Activated CD4-positive, alpha-beta T cell treated with anti-CD3 and anti-CD28 coated beads, Interleukin-2, amount 10 ng/mL, durations not matched to agents 24 days and 14 days (primary cell): ENCODE data around the gene GRIK4. TPM values are rescaled to one million over a fixed set of nuclear protein-coding genes. Genes with fewer than 3 reads are reported as not detected.
"Not testable (repeated sequence)": the region's sequence is repeated elsewhere in the genome, so short reads cannot be mapped to it uniquely, and the experiment has no call there.

Experiments used
- DNase-seq: peaks from one replicate; pipeline ENCODE4 v3.0.0; 2022
- H3K27ac Mint-ChIP-seq: one replicate; pipeline ENCODE4 v1.8.0; 2022; ENCODE audit warnings: mild to moderate bottlenecking, mixed read lengths
- H3K27me3 Mint-ChIP-seq: one replicate; pipeline ENCODE4 v1.8.0; 2022; ENCODE audit warnings: mixed read lengths
- H3K36me3 Mint-ChIP-seq: one replicate; pipeline ENCODE4 v1.8.0; 2022; ENCODE audit warnings: low read depth, mild to moderate bottlenecking, mixed read lengths
- H3K4me1 Mint-ChIP-seq: one replicate; pipeline ENCODE4 v1.8.0; 2021; ENCODE audit warnings: mixed read lengths
- H3K4me3 Mint-ChIP-seq: one replicate; pipeline ENCODE4 v1.8.0; 2022; ENCODE audit warnings: mild to moderate bottlenecking, moderate library complexity, mixed read lengths
- H3K9me3 Mint-ChIP-seq: one replicate; pipeline ENCODE4 v1.8.0; 2021; ENCODE audit warnings: mixed read lengths
- intact Hi-C: fragments of 100-400 bp; cut with micrococcal nuclease; formaldehyde crosslinking; loops from one replicate; pipeline ENCODE4 v1.15.1; 2023
- total RNA-seq: library from RNA; stranded (reverse); gene quantifications from 2 replicates; pipeline ENCODE4 v1.2.3, GENCODE V29; 2022

The GRIK4 gene
- total RNA-seq, 1 donor from 2014 or later: 0.09 TPM

- Mint-ChIP-seq H3K27me3 (peaks cover 39% of the 10 kb centered on the region), H3K4me1 (no peaks in the 10 kb centered on the region), H3K27ac (no peak overlapping the region), H3K36me3 (no peaks in the 10 kb centered on the region), H3K4me3 (no peak overlapping the region), H3K9me3 (no peaks in the 10 kb centered on the region)
- DNase-seq: no peak
- intact Hi-C loops: loop anchor here (5.0 kb wide), 1 partner anchor 132 kb away; no protein-coding TSS in a partner anchor
Measured at GRCh38 chr11:120499859-120500258, 11.7 kb upstream of the GRIK4 start.

DNA sequence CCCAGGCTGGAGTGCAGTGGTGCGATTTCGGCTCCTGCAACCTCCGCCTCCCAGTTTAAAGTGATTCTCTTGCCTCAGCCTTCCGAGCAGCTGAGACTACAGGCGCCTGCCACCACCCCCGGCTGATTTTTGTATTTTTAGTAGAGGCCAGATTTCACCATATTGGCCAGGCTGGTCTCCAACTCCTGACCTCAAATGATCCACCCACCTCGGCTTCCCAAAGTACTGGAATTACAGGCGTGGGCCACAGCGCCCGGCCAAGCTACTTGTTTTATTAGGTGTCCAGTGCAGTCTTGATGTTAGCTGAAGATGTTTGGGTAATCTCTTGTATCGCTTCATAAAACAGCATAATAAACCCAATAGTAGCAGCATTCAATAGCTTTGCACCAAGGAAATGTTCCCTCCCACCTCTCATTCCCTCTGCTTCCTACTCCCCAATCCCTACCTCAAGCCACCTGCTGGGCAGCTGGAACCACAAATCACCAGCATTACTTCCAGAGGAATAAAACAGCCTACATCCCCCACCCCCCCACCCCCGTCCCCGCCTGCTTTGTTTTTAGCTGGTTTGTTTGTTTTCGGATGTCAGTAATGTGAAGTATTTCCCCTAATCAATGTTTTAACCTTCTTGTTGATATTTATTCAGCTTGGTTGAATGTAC, 11.0 kb upstream of the GRIK4 start:
- Mint-ChIP-seq H3K27me3 (peaks cover 42% of the 10 kb centered on the region), H3K4me3 (no peak overlapping the region)
- intact Hi-C loops: loop anchor here (5.0 kb wide), 1 partner anchor 132 kb away; no protein-coding TSS in a partner anchor

GRCh38 chr11:120501440-120501839, 10.1 kb upstream of the GRIK4 start:
- Mint-ChIP-seq H3K4me3 (no peak overlapping the region), H3K36me3 (no peaks in the 10 kb centered on the region), H3K27me3 (peaks cover 46% of the 10 kb centered on the region), H3K27ac (no peak overlapping the region), H3K9me3 (no peaks in the 10 kb centered on the region), H3K4me1 (no peaks in the 10 kb centered on the region)
- intact Hi-C loops: loop anchor here (5.0 kb wide), 1 partner anchor 131 kb away; no protein-coding TSS in a partner anchor
- DNase-seq: no peak

More for the DNA sequence above, 11.0 kb upstream of the GRIK4 start:
- Mint-ChIP-seq H3K36me3 (no peaks in the 10 kb centered on the region), H3K9me3 (no peaks in the 10 kb centered on the region), H3K4me1 (no peaks in the 10 kb centered on the region), H3K27ac (no peak overlapping the region)
- DNase-seq: no peak

GRCh38 chr11:120501976-120502755, 9.4 kb upstream of the GRIK4 start:
- Mint-ChIP-seq H3K9me3 (no peaks in the 10 kb centered on the region), H3K4me1 (no peaks in the 10 kb centered on the region), H3K4me3 (no peak overlapping the region), H3K27ac (no peak overlapping the region), H3K27me3 (peaks cover 54% of the 10 kb centered on the region), H3K36me3 (no peaks in the 10 kb centered on the region)
- intact Hi-C loops: loop anchor here (5.0 kb wide), 1 partner anchor 130 kb away; no protein-coding TSS in a partner anchor
- DNase-seq: no peak

- not testable (repeated sequence) for H3K4me1 Mint-ChIP-seq, H3K27ac Mint-ChIP-seq, DNase-seq, H3K36me3 Mint-ChIP-seq, H3K4me3 Mint-ChIP-seq, H3K9me3 Mint-ChIP-seq
- peaks cover 56% of the 10 kb centered on the region for H3K27me3 Mint-ChIP-seq
- intact Hi-C loops: loop anchor here (5.0 kb wide), 1 partner anchor 129 kb away; no protein-coding TSS in a partner anchor
Measured at GRCh38 chr11:120503529-120503928, 8.0 kb upstream of the GRIK4 start.

DNA sequence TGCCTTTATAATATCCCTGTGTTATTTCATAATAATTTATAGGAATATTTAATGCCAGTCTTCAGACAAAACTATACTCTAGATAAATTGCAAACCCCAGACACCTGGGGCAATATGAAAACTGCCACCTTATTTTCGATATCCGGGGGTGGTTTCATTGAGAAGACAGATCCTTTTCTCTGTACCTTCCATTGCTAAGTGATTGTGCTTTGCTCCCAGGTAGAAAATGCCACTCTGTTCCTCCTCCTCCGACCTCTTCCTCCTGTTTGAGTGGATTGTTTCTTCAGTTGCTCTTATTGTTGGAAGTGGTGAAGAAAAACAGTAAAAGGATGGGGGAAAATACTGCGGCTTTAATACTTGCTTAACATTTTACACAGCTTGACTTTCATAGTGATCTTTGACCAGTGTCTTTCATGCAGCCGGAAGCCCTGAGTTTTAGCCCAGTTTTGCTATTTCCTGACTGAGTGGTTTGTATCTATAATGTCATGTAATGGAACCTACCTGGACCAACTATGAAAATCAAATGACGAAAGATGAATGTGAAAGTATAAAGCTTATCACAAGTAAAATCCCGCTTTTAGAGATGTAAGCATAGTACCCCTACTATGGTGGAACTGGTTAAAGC, 5.6 kb upstream of the GRIK4 start:
- H3K27me3 Mint-ChIP-seq: peaks cover 65% of the 10 kb centered on the region
- peaks cover 1% of the 10 kb centered on the region for H3K4me1 Mint-ChIP-seq
- DNase-seq: no peak
- no peak overlapping the region for H3K27ac Mint-ChIP-seq
- H3K9me3 Mint-ChIP-seq: no peaks in the 10 kb centered on the region
- intact Hi-C loops: no loop called here
- H3K4me3 Mint-ChIP-seq: no peak overlapping the region
- H3K36me3 Mint-ChIP-seq: no peaks in the 10 kb centered on the region

DNA sequence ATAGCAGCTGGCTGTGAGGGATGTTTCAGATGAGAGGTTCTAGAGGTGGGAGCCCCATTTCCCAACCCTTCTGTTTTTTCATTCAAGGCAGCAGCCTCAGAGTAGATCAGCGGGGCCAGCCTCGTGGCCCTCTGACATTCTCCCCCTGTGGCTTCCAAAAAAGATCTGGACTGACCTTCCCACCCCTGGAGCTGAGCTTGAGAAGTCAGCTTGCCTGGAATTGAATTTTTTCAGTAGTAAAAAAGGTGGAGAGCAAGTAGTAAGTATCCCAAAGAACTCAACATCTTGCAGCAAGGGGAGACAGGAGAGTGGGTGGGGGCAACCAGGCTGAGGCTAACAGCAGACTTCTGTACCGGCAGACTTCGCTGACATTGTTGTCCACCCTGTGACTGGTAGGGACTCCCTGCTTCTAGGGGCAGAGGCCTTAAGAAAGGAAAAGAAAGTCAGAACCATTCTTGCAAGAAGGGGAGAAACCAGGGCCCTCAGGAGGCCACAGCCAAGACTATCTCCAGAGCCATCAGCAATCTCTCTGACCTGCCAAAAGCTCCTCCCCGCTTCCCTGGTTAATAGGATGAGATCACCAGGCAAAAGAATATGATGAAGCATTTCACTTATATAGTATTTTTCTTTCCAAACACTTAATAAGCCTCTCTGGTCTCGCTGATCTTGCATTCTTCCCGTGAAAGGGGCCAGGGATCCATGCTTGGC, 2.0 kb upstream of the GRIK4 start:
- peaks cover 66% of the 10 kb centered on the region for H3K27me3 Mint-ChIP-seq
- H3K4me1 Mint-ChIP-seq: peaks cover 2% of the 10 kb centered on the region
- intact Hi-C loops: loop anchor here (2.0 to 5.0 kb wide), 2 partner anchors 443 to 685 kb away; no protein-coding TSS in a partner anchor
- no peaks in the 10 kb centered on the region for H3K9me3 Mint-ChIP-seq
- H3K27ac Mint-ChIP-seq: no peak overlapping the region
- H3K36me3 Mint-ChIP-seq: no peaks in the 10 kb centered on the region
- no peak for DNase-seq
- H3K4me3 Mint-ChIP-seq: no peak overlapping the region

DNA sequence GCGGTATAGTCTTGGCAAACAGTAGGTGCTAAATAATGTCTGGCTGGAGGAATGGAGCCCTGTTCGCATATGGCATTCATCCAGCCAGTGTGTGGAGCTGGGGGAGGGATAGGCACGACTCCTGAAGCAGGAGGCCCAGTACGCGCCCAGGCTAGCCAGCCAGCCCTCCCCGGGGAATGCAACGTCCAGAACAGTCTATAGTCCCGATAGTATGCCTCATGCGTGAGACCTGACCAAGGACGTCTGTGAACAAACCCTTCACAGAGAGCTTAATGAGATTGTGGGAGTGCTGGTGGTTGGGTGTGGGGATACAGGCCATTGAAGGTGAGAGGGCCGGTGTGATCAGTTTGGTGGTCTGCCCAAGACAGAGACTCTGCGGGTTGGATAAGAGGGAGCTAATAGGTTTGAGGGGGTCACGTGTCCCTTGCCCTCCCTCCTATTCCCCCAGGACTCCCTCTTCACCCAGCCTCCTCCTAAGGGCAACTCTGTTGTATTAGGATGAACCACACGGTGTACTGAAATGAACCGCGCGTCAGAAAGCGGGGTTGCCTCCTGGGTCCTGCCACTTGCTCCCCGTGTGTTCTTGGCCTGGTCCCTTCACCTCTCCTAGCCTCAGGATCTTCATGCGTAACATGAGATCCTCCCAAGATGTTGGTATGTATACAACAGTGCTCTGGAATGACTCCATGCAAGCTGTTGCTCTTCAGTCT, 987 bp upstream of the GRIK4 start:
- intact Hi-C loops: loop anchor here (1.0 to 5.0 kb wide), 4 partner anchors 175 to 684 kb away; no protein-coding TSS in a partner anchor
- Mint-ChIP-seq H3K4me1 (peaks cover 2% of the 10 kb centered on the region), H3K9me3 (no peaks in the 10 kb centered on the region), H3K27ac (no peak overlapping the region), H3K27me3 (peaks cover 69% of the 10 kb centered on the region), H3K36me3 (no peaks in the 10 kb centered on the region), H3K4me3 (no peak overlapping the region)
- DNase-seq: no peak

DNA sequence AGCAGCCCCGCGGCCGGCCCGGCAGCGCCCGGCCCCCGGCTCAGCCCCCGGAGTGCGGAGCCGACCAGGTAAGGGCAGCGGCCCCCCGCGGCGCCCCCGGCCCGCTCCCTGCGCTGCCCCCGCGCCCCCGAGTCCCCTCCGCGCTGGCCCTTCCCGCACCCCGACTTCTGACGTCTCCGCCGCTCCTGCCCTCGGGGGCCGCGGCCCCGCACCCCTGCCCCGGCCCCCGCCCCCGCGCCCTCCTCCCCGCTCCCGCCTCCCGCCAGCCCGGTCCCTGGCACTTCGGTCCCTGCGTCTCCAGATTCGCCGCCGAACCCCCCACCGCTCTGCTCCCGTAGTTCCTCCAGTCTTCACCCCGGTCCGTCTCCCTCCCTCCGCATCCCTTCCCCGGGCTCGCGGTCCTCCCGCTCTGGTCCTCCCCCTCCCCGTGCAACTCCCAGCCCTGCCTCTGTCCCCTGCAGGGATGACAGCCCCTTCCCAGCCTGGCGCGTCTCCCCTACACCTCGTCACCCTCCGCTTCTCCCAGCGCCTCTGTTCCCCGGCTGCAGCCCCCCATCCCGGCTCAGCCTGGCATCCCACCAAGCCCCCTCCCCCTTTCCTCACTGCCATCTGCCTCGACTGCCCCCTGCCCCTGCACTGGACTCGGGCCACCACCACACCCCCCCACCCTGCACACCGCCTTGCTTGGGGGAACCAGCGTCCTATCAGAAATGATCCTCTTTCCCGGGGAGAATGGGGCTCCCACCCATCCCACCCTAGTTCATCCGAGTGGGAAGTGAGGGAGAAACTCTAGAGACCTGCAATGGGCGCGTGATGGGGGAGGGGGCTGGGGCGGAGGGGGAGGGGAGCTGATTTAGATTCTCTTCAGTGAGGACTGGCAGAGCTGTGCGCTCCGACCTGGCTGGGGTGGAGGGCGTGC, 531 bp downstream of the GRIK4 start:
- intact Hi-C loops: loop anchor here (1.0 to 5.0 kb wide), 4 partner anchors 173 to 683 kb away; no protein-coding TSS in a partner anchor
- no peak overlapping the region for H3K27ac Mint-ChIP-seq
- DNase-seq: no peak
- H3K4me3 Mint-ChIP-seq: peak overlapping the region; percentile 35
- no peaks in the 10 kb centered on the region for H3K36me3 Mint-ChIP-seq
- H3K27me3 Mint-ChIP-seq: peaks cover 68% of the 10 kb centered on the region
- H3K9me3 Mint-ChIP-seq: no peaks in the 10 kb centered on the region
- H3K4me1 Mint-ChIP-seq: peaks cover 2% of the 10 kb centered on the region

DNA sequence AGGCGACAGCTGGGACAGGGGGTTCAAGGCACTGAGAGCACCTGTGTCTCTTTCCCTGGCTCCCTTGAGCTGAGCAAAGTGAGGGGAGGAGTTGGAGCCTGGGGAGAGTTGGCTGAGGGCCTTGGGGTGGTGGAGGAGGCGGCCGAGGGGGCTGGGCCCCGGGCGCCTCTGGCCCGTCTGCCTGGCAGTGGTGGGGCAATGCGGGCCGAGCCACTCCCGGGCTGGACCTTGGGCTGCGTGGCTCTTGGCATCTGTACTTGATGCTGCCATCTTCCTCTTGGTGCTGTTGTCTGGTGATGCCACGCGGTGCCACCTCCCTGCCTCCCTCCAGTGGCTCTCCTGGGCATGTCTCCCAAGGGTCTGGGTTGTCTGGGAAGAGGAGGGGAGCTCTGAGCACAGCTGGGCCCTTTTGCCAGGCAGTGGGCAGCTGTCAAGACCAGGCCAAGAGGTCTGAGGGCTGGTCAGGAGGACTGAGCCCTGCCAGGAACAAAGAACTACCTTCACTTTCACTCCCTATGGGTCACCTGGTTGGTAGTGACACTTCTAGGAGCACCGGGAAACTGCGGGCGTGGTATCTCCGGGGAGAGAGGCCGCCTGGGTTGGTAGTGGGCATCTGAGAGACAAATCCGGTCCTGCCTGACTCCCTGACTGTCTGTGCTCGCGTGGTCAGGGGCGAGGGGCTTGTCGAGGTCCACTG, 1.3 kb downstream of the GRIK4 start:
- Mint-ChIP-seq H3K27me3 (peaks cover 68% of the 10 kb centered on the region), H3K36me3 (no peaks in the 10 kb centered on the region), H3K27ac (no peak overlapping the region), H3K9me3 (no peaks in the 10 kb centered on the region), H3K4me3 (peak overlapping the region; percentile 35), H3K4me1 (peaks cover 2% of the 10 kb centered on the region)
- intact Hi-C loops: loop anchor here (5.0 kb wide), 1 partner anchor 439 kb away; no protein-coding TSS in a partner anchor
- peak; percentile 55 for DNase-seq

GRCh38 chr11:120513436-120514315, 2.1 kb downstream of the GRIK4 start:
- DNase-seq: no peak
- Mint-ChIP-seq H3K4me1 (peaks cover 2% of the 10 kb centered on the region), H3K27me3 (peaks cover 64% of the 10 kb centered on the region), H3K9me3 (no peaks in the 10 kb centered on the region), H3K4me3 (no peak overlapping the region), H3K27ac (no peak overlapping the region), H3K36me3 (no peaks in the 10 kb centered on the region)
- intact Hi-C loops: loop anchor here (5.0 kb wide), 1 partner anchor 439 kb away; no protein-coding TSS in a partner anchor
